H1 (cell line): ENCODE data around the gene SLC25A39. TPM values are rescaled to one million over a fixed set of nuclear protein-coding genes. Genes with fewer than 3 reads are reported as not detected.

Source experiments
- CTCF ChIA-PET: fragments of 300-600 bp; sonication (Branson Sonifier 250); formaldehyde crosslinking; loops from one replicate; lab custom pipeline; 2021; ENCODE audit not compliant: partially characterized antibody; lab: Charles Lee
- POLR2A ChIA-PET: fragments of 300-600 bp; sonication (Branson Sonifier 250); formaldehyde crosslinking; loops from one replicate; lab custom pipeline; 2021; ENCODE audit warnings: inconsistent platforms; ENCODE audit not compliant: partially characterized antibody; lab: Charles Lee
- DNase-seq, 2 experiments: peaks; one replicate each; pipeline versions ENCODE4 v3.0.0 to v3.0.0-alpha.2; 2010 to 2022; ENCODE audit warnings: low spot score in 2 of 2, low read depth in 1 of 2, mixed read lengths in 1 of 2
- FAIRE-seq: peaks from 2 replicates; lab custom pipeline; 2011; peaks lifted over from hg19 to GRCh38; lab: Jason Lieb, UNC
- H2AFZ ChIP-seq: 2 replicates; pipeline ENCODE4 v1.8.1; 2012; ENCODE audit warnings: low read length, inconsistent platforms
- H2AK5ac ChIP-seq: 2 replicates; pipeline ENCODE4 v1.6.1; 2013; ENCODE audit warnings: low read depth, low read length
- H2BK120ac ChIP-seq: replicated peaks from 2 replicates; pipeline ENCODE3; 2013; ENCODE audit warnings: low read depth, low read length, inconsistent platforms
- H2BK12ac ChIP-seq: 2 replicates; pipeline ENCODE4 v1.6.1; 2013; ENCODE audit warnings: low read depth, low read length
- H2BK15ac ChIP-seq: 2 replicates; pipeline ENCODE4 v1.6.1; 2013; ENCODE audit warnings: low read length
- H2BK20ac ChIP-seq: 2 replicates; pipeline ENCODE4 v1.6.1; 2013; ENCODE audit warnings: low read length
- H2BK5ac ChIP-seq: 2 replicates; pipeline ENCODE4 v1.6.1; 2013; ENCODE audit warnings: low read depth, low read length
- H3K14ac ChIP-seq: 2 replicates; pipeline ENCODE4 v1.6.1; 2013; ENCODE audit warnings: inconsistent platforms; ENCODE audit not compliant: insufficient read length
- H3K18ac ChIP-seq: 2 replicates; pipeline ENCODE4 v1.6.1; 2013; ENCODE audit warnings: low read length; ENCODE audit errors: extremely low read depth
- H3K23ac ChIP-seq: 2 replicates; pipeline ENCODE4 v1.6.1; 2013; ENCODE audit warnings: inconsistent platforms; ENCODE audit not compliant: insufficient read length
- H3K23me2 ChIP-seq: 2 replicates; pipeline ENCODE4 v1.6.1; 2013; ENCODE audit warnings: low read depth, low read length
- H3K27ac ChIP-seq: 2 replicates; pipeline ENCODE4 v1.6.1; 2011; ENCODE audit warnings: low read depth, low read length, inconsistent platforms
- H3K27me3 ChIP-seq, 4 experiments: replicated peaks in 1 of 4; 1 replicate in 1 of 4; 2 replicates in 3 of 4; pipeline versions ENCODE4 v1.6.1 to v1.8.1; 2011 to 2013; ENCODE audit warnings: low read length in 3 of 4, mild to moderate bottlenecking in 3 of 4, inconsistent platforms in 2 of 4, mixed read lengths in 2 of 4, moderate library complexity in 1 of 4; ENCODE audit not compliant: control insufficient read depth in 3 of 4, insufficient read depth in 3 of 4; ENCODE audit errors: extremely low read depth in 1 of 4
- H3K36me3 ChIP-seq, 4 experiments: 2 replicates each; pipeline versions ENCODE4 v1.6.1 to v1.8.1; 2011 to 2013; ENCODE audit warnings: mild to moderate bottlenecking in 4 of 4, low read length in 3 of 4, moderate library complexity in 2 of 4, control low read depth in 1 of 4, inconsistent platforms in 1 of 4; ENCODE audit not compliant: insufficient read depth in 4 of 4, control insufficient read depth in 2 of 4
- H3K4ac ChIP-seq: replicated peaks from 2 replicates; pipeline ENCODE3; 2013; ENCODE audit warnings: low read length, low read depth, mixed read lengths, inconsistent platforms; ENCODE audit not compliant: insufficient read length
- H3K4me1 ChIP-seq, 4 experiments: replicated peaks in 1 of 4; 1 replicate in 1 of 4; 2 replicates in 3 of 4; pipeline versions ENCODE4 v1.6.1 to v1.8.1; 2011 to 2013; ENCODE audit warnings: low read length in 3 of 4, inconsistent platforms in 2 of 4, mixed read lengths in 1 of 4; ENCODE audit not compliant: insufficient read depth in 4 of 4, control insufficient read depth in 3 of 4
- H3K4me2 ChIP-seq, 2 experiments: 2 replicates each; pipeline versions ENCODE4 v1.6.1 to v1.8.1; 2011 to 2013; ENCODE audit warnings: low read depth in 2 of 2, low read length in 2 of 2, control low read depth in 1 of 2, inconsistent platforms in 1 of 2, mild to moderate bottlenecking in 1 of 2; ENCODE audit not compliant: insufficient read depth in 1 of 2
- H3K4me3 ChIP-seq, 4 experiments: fragments of 200-600, 300-600 bp in 1 of 4; sonication (generic), shearing (Covaris generic), sonication (Bioruptor Twin) in 1 of 4; 2 replicates each; pipeline versions ENCODE4 v1.5.1 to v1.8.1; 2011 to 2016; ENCODE audit warnings: low read length in 4 of 4, low read depth in 3 of 4, control low read depth in 2 of 4, inconsistent platforms in 2 of 4, mild to moderate bottlenecking in 2 of 4, mixed read lengths in 1 of 4, moderate library complexity in 1 of 4; ENCODE audit not compliant: insufficient read depth in 2 of 4; ENCODE audit errors: extremely low read depth in 1 of 4
- H3K56ac ChIP-seq: replicated peaks from 2 replicates; pipeline ENCODE3; 2013; ENCODE audit warnings: low read depth, mild to moderate bottlenecking, mixed read lengths, low read length, inconsistent platforms; ENCODE audit not compliant: insufficient read length
- H3K79me1 ChIP-seq: 2 replicates; pipeline ENCODE4 v1.6.1; 2013; ENCODE audit warnings: low read depth, low read length, control low read depth
- H3K79me2 ChIP-seq, 2 experiments: 2 replicates each; pipeline versions ENCODE4 v1.6.1 to v1.8.1; 2012 to 2013; ENCODE audit warnings: low read length in 2 of 2, mild to moderate bottlenecking in 2 of 2, inconsistent platforms in 1 of 2; ENCODE audit not compliant: insufficient read depth in 2 of 2, control insufficient read depth in 1 of 2
- H3K9ac ChIP-seq, 4 experiments: replicated peaks in 1 of 4; 1 replicate in 1 of 4; 2 replicates in 3 of 4; pipeline versions ENCODE4 v1.6.1 to v1.8.1; 2011 to 2013; ENCODE audit warnings: low read depth in 3 of 4, low read length in 3 of 4, control low read depth in 2 of 4, mild to moderate bottlenecking in 2 of 4, moderate library complexity in 2 of 4, inconsistent platforms in 1 of 4; ENCODE audit errors: extremely low read depth in 1 of 4
- H3K9me3 ChIP-seq, 2 experiments: 2 replicates each; pipeline versions ENCODE4 v1.6.1 to v1.8.1; 2012 to 2013; ENCODE audit warnings: mild to moderate bottlenecking in 2 of 2, moderate library complexity in 2 of 2, control low read depth in 1 of 2, inconsistent platforms in 1 of 2, low read depth in 1 of 2, low read length in 1 of 2, mixed read lengths in 1 of 2; ENCODE audit not compliant: insufficient read depth in 2 of 2
- H4K20me1 ChIP-seq, 2 experiments: replicated peaks in 1 of 2; 2 replicates each; pipeline versions ENCODE3 to v1.8.1; 2011 to 2013; ENCODE audit warnings: inconsistent platforms in 2 of 2, low read length in 2 of 2, mild to moderate bottlenecking in 1 of 2; ENCODE audit not compliant: insufficient read depth in 2 of 2, control insufficient read depth in 1 of 2
- H4K5ac ChIP-seq: 2 replicates; pipeline ENCODE4 v1.6.1; 2013; ENCODE audit warnings: low read length, low read depth, mixed read lengths, inconsistent platforms; ENCODE audit not compliant: insufficient read length
- H4K8ac ChIP-seq: 2 replicates; pipeline ENCODE4 v1.8.0; 2013; ENCODE audit warnings: mild to moderate bottlenecking, moderate library complexity, low read length, inconsistent platforms; ENCODE audit not compliant: insufficient read depth; ENCODE audit errors: extremely low read depth
- H4K91ac ChIP-seq: replicated peaks from 2 replicates; pipeline ENCODE3; 2013; ENCODE audit warnings: low read length, mixed read lengths, inconsistent platforms; ENCODE audit not compliant: insufficient read length
- E2F6 ChIP-seq: IDR thresholded peaks from 2 replicates; pipeline ENCODE4 v1.6.1; 2012; ENCODE audit warnings: inconsistent platforms
- FOSL1 ChIP-seq: IDR thresholded peaks from 2 replicates; pipeline ENCODE4 v1.6.1; 2011; ENCODE audit warnings: mild to moderate bottlenecking, low read depth, low read length, moderate library complexity; ENCODE audit not compliant: insufficient read depth
- KDM1A ChIP-seq: fragments of 200-600, 300-600 bp; sonication (generic); IDR thresholded peaks from 2 replicates; pipeline ENCODE4 v1.7.1; 2016; ENCODE audit warnings: mild to moderate bottlenecking, low read length, borderline replicate concordance
- KDM4A ChIP-seq: IDR thresholded peaks from one replicate; pipeline ENCODE4 v1.7.1; 2012; ENCODE audit warnings: low read depth, mild to moderate bottlenecking, moderate library complexity, low read length, inconsistent platforms; ENCODE audit not compliant: severe bottlenecking
- PHF8 ChIP-seq: fragments of 200-600 bp; sonication (generic); conservative IDR thresholded peaks from 2 replicates; pipeline ENCODE4 v1.7.1; 2012; ENCODE audit warnings: low read depth, mild to moderate bottlenecking, inconsistent platforms, low read length, moderate library complexity
- POLR2A ChIP-seq, 2 experiments: IDR thresholded peaks; 1 replicate in 1 of 2; 2 replicates in 1 of 2; pipeline ENCODE4 v1.6.1; 2011; ENCODE audit warnings: low read depth in 2 of 2, low read length in 2 of 2, mild to moderate bottlenecking in 2 of 2; ENCODE audit errors: control extremely low read depth in 1 of 2
- POLR2AphosphoS5 ChIP-seq: IDR thresholded peaks from 2 replicates; pipeline ENCODE4 v1.6.1; 2011; ENCODE audit warnings: low read depth, low read length
- RBBP5 ChIP-seq: IDR thresholded peaks from 2 replicates; pipeline ENCODE4 v1.7.1; 2012; ENCODE audit warnings: low read depth, mild to moderate bottlenecking, inconsistent platforms, low read length, moderate library complexity, borderline replicate concordance
- SAP30 ChIP-seq: fragments of 300-600 bp; sonication (generic); IDR thresholded peaks from 2 replicates; pipeline ENCODE4 v1.7.1; 2012; ENCODE audit warnings: low read length, moderate library complexity, mild to moderate bottlenecking, inconsistent platforms; ENCODE audit not compliant: insufficient read depth, insufficient replicate concordance
- SRF ChIP-seq: IDR thresholded peaks from 2 replicates; pipeline ENCODE4 v1.6.1; 2011; ENCODE audit warnings: mild to moderate bottlenecking, low read depth, low read length, moderate library complexity
- TEAD4 ChIP-seq: IDR thresholded peaks from 2 replicates; pipeline ENCODE4 v1.6.1; 2012; ENCODE audit warnings: low read depth, low read length, inconsistent platforms, mixed read lengths
- WGBS, 2 experiments: shearing (Covaris generic) in 1 of 2; methylation state at CpG; one replicate each; pipeline versions ENCODE4 v1.1.6 to v1.1.7; 2013 to 2015; ENCODE audit warnings: low lambda C conversion rate in 2 of 2, mixed read lengths in 2 of 2, inconsistent platforms in 1 of 2, low coverage in 1 of 2, missing lambda C conversion rate in 1 of 2; ENCODE audit not compliant: insufficient replicate concordance in 2 of 2, insufficient coverage in 1 of 2, insufficient read length in 1 of 2; ENCODE audit errors: extremely low coverage in 1 of 2, missing lambda C conversion rate in 1 of 2; 5-methylcytosine and 5-hydroxymethylcytosine counted together
- polyA plus RNA-seq, 7 experiments: library from polyadenylated mRNA; depleted of rRNA in 3 of 7; stranded (reverse) in 5 of 7; unstranded in 2 of 7; fragments of >200 nt in 5 of 7; fragments of 200-250 nt in 2 of 7; gene quantifications; 1 replicate in 5 of 7; 2 replicates in 1 of 7; 4 replicates in 1 of 7; pipeline versions ENCODE4 v1.2.1 to v1.2.3, GENCODE V29; 2011 to 2013; ENCODE audit warnings: missing spikeins in 2 of 7, mixed read lengths in 2 of 7
- total RNA-seq: library from RNA; stranded (reverse); fragmentation: NEBNext Ultra II Directional; extraction: Animal tissue kit (Norgen Biotek cat#: 25700); gene quantifications from 2 replicates; pipeline ENCODE4 v1.2.1, GENCODE V29; 2021
- TF ChIP-seq, protein P1 (sequence below): IDR thresholded peaks from 2 replicates; pipeline ENCODE4 v1.6.1; 2011; ENCODE audit warnings: low read depth, mild to moderate bottlenecking, low read length; ENCODE audit not compliant: insufficient read depth

Gene SLC25A39
- total and polyA plus RNA-seq, 2 of the 8 experiments (the other 6 are each of a cell fraction or from before 2014, with no cell fraction given): 200 to 291 TPM

GRCh38 chr17:44284024-44284400 is 40.6 kb downstream of the SLC25A39 start:
- Histone ChIP-seq H3K18ac (no peak overlapping the region), H3K9me3 (no peaks in the 10 kb centered on the region), H4K8ac (no peak overlapping the region), H3K9ac (no peak overlapping the region), H2BK12ac (no peak overlapping the region), H2BK120ac (no peak overlapping the region), H3K4me3 (no peak overlapping the region), H3K27ac (no peak overlapping the region), H2BK5ac (no peak overlapping the region), H2BK15ac (no peak overlapping the region), H3K14ac (no peak overlapping the region), H3K4ac (no peak overlapping the region), H3K27me3 (0 out of 7 replicates have a peak, but pooled peaks cover 0 to 2% (median 0%) of the 10 kb centered on the region in 4 experiments), H3K79me1 (no peaks in the 10 kb centered on the region), H3K23ac (no peak overlapping the region), H3K36me3 (no peaks in the 10 kb centered on the region), H2AK5ac (no peak overlapping the region), H3K79me2 (no peaks in the 10 kb centered on the region), H3K56ac (no peak overlapping the region), H2AFZ (no peak overlapping the region), H4K20me1 (no peaks in the 10 kb centered on the region), H3K23me2 (no peaks in the 10 kb centered on the region), H3K4me1 (peaks cover 0 to 12% (median 7%) of the 10 kb centered on the region in 4 experiments; a peak in 6 of 7 replicates), H4K5ac (no peak overlapping the region), H2BK20ac (no peak overlapping the region), H4K91ac (no peak overlapping the region), H3K4me2 (no peak overlapping the region)
- ChIA-PET CTCF (interaction anchor here (0.5 kb wide), 1 partner anchor 46 kb away, joined by 3 read pairs; no protein-coding TSS in a partner anchor), POLR2A (no interaction called here)
- WGBS, 2 experiments: 93% methylated on average over 4 of the region's 4 CpGs; no CpG with 5 or more reads in 1 of the 2 experiments
- FAIRE-seq (no peak), DNase-seq (no peak)
- TF ChIP-seq PHF8 (no peak), POLR2AphosphoS5 (no peak), SRF (no peak), KDM1A (no peak), E2F6 (no peak), SAP30 (no peak), FOSL1 (no peak), KDM4A (no peak), RBBP5 (no peak), POLR2A (IDR thresholded peaks at IDR 0.05; ENCODE audit: control extremely low read depth in 1 of 2, low read depth in 2 of 2, low read length in 2 of 2) (no peak), TEAD4 (no peak)
- TF ChIP-seq, protein P1, sequence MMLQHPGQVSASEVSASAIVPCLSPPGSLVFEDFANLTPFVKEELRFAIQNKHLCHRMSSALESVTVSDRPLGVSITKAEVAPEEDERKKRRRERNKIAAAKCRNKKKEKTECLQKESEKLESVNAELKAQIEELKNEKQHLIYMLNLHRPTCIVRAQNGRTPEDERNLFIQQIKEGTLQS: no peak
